GM06990 (cell line): Measurements from ENCODE around the gene PALLD.

Source experiments
- DNase-seq: peaks from one replicate; pipeline ENCODE4 v3.0.0-alpha.2; 2011; ENCODE audit not compliant: insufficient read length; ENCODE audit errors: extremely low read depth
- H3K27me3 ChIP-seq: replicated peaks from 2 replicates; pipeline ENCODE4 v1.6.0; 2011; ENCODE audit warnings: low read length; ENCODE audit not compliant: control insufficient read depth, insufficient read depth
- H3K36me3 ChIP-seq: 2 replicates; pipeline ENCODE4 v1.5.1; 2011; ENCODE audit warnings: low read length; ENCODE audit not compliant: control insufficient read depth, insufficient read depth
- H3K4me3 ChIP-seq: replicated peaks from 2 replicates; pipeline ENCODE4 v1.5.1; 2011; ENCODE audit warnings: low read depth, mild to moderate bottlenecking, control low read depth, low read length
- CTCF ChIP-seq: IDR thresholded peaks from 2 replicates; pipeline ENCODE4 v1.5.1; 2011; ENCODE audit warnings: low read length, control low read depth, mild to moderate bottlenecking, inconsistent platforms; ENCODE audit not compliant: insufficient read depth, poor library complexity, severe bottlenecking

PALLD gene

GRCh38 chr4:168795346-168795745 lies 298.5 kb downstream of the PALLD start:
- no peaks in the 10 kb centered on the region for H3K27me3 ChIP-seq
- TF ChIP-seq CTCF = no peak
- H3K36me3 ChIP-seq = no peaks in the 10 kb centered on the region
- DNase-seq = no peak
- H3K4me3 ChIP-seq = no peak overlapping the region

GRCh38 chr4:168796362-168797106 lies 299.7 kb downstream of the PALLD start:
- Histone ChIP-seq H3K36me3 (no peaks in the 10 kb centered on the region), H3K27me3 (no peaks in the 10 kb centered on the region), H3K4me3 (no peak overlapping the region)
- no peak for DNase-seq
- TF ChIP-seq CTCF = no peak

GRCh38 chr4:168797194-168797593 lies 300.3 kb downstream of the PALLD start:
- TF ChIP-seq CTCF = no peak
- Histone ChIP-seq H3K36me3 (no peaks in the 10 kb centered on the region), H3K4me3 (no peak overlapping the region), H3K27me3 (no peaks in the 10 kb centered on the region)
- no peak for DNase-seq

GRCh38 chr4:168797738-168798375 lies 301.0 kb downstream of the PALLD start:
- TF ChIP-seq CTCF = no peak
- Histone ChIP-seq H3K4me3 (no peak overlapping the region), H3K27me3 (no peaks in the 10 kb centered on the region), H3K36me3 (no peaks in the 10 kb centered on the region)
- no peak for DNase-seq

GRCh38 chr4:168800926-168801325 lies 304.1 kb downstream of the PALLD start:
- TF ChIP-seq CTCF = no peak
- DNase-seq = no peak
- no peaks in the 10 kb centered on the region for H3K36me3 ChIP-seq
- H3K4me3 ChIP-seq = no peak overlapping the region
- no peaks in the 10 kb centered on the region for H3K27me3 ChIP-seq
